ENCODE data around the gene APPBP2.
"Not testable (repeated sequence)": the region's sequence is repeated elsewhere in the genome, so short reads cannot be mapped to it uniquely, and the experiment has no call there.

The APPBP2 gene

DNA sequence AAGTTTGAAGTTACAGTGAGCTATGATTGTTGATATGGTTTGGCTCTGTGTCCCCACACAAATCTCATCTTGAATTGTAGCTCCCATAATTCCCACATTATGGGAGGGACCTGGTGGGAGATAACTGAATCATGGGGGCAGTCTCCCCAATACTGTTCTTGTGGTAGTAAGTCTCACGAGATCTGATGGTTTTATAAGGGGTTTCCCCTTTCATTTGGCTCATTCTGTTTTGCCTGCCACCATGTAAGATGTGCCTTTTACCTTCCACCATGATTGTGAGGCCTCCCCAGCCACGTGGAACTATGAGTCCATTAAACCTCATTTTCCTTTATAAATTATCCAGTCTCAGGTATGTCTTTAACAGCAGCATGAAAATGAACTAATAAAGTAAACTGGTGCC, 35.4 kb downstream of the APPBP2 start:
- DNase-seq = not testable (repeated sequence)

DNA sequence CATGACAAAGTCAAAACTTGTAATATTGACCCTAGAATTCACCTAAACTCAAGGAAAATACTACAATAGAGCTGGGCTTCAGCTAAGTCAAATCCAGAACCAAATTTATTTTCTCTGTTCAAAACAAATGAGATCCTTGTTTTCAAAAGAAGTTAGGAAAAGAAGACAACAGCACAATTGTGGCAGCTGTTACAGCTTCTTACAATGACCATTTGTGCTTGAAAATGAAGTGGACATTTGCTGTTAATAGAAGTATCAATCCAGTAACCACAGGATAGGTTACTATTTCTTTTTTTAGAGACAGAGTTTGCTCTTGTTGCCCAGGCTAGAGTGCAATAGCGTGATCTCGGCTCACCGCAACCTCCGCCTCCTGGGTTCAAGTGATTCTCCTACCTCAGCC, 44.4 kb downstream of the APPBP2 start:
- no peak for DNase-seq

DNA sequence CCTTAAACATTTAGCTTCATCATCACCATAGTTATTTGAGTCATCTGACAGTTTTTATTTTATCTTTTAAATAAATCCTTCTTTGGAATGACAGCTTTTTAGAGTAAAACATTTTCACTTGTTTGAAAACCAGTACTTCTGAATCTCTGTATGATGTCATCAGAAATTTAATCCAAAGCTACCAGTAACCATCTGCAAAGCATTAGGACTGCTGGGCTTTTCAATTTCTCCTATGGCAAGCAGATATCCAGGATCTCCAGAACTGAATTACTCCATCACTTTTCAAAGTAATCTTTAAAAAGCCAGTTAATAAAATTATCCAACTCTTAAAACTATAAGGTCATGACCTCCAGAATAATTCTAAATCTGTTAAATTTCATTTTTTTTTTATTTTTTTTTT, 52.3 kb downstream of the APPBP2 start:
- no peak for DNase-seq

DNA sequence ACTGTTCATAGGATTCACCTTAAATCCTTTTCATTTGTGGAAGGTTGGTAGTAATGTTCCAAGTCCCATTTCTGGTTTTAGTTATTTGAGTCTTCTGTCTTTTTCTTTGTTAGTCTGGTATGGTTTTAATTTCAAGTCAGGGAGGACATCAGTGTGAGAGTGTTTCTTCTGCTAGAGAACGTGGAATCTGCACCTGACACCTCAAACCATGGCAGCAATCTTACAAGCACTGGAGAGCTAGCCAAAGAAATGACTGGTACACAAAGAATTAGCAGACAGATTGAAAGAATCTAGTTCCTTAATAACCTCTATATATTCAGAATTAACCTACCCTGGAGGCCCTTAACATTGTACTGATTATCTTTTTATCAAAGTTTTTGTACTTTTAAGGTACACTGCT, 53.6 kb downstream of the APPBP2 start:
- no peak for DNase-seq

DNA sequence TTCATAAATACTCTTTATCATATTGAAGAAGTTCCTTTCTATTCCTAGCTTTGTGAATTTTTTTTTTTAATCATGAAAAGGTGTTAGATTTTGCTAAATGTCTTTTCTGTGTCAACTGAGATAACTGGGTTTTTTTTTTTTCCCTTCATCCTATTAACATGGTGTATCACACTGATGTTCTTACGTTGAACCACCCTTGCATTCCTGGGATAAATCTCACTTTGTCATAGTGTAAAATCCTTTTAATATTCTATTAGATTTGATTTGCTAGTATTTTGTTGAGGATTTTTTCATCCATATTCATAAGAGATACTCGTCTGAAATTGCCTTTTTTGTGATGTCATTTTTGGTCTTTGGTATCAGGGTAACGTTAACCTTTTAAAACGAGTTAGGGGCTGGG, 54.6 kb downstream of the APPBP2 start:
- DNase-seq = no peak

DNA sequence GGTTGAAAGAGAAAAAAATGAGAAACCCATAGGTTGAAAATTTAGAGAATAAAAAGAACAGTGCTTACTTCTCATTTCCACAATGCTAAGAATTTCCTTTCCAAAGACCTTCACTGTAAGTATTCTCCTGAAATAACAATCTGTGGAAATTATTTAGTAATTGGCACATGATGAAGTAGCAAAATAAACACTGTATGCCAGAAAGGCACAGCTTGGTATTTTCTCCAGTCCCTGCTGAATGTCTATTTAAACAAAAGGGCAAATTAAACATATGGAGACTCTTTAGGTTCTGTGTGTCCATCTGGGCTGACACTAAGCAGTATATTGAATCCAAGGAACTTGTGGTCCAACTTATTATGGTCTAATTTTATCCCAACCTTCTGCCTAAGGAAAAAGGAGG, 57.7 kb downstream of the APPBP2 start:
- no peak for DNase-seq

DNA sequence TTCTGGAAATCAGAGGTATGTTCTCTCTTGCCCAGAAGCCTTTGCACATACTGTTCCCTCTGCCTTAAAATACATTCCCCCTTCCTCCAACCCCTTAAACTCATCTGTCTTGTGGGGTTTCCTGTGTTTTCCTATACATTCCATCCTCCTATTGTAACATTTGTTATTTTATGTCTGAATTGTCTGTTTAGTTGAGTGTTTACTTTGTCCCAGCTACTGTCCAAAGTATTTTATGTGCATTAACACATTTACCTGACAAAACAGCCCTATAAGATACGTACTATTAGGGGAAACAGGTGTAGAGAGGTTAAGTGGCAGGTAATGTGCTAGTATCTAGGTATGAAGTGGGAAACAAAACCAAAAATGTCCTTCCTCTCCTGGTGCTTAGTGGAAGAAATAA, 61.7 kb downstream of the APPBP2 start:
- no peak for DNase-seq

DNA sequence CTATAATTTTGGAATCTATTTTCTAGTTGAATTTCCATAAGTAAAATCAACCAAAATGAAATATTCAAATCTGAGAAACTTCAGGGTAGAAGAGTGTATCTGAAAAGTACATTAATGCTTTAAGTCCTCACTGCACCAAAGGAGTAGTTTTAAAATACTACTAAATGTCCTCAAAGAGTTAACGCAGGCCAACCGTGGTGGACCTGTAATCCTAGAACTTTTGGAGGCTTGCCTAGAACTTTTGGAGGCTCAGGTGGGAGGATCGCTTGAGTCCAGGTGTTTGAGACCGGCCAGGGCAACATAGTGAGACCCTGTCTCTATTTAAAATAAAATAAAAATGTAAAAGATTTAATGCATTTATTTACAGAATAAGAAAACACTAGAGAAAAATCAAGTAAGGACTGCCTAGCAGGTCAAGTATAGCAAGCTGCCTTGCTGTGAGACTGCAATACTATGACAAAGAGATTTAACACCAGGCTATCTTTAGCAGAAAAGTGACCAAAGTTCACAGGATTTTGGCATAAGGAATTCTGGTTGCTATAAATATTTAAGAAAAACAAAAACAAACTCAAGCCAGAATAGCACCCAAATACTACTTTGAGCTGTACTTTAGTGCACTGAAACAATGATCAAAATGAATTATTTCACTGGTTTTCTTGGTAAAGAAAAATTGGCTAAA, 62.7 kb downstream of the APPBP2 start:
- DNase-seq = no peak

DNA sequence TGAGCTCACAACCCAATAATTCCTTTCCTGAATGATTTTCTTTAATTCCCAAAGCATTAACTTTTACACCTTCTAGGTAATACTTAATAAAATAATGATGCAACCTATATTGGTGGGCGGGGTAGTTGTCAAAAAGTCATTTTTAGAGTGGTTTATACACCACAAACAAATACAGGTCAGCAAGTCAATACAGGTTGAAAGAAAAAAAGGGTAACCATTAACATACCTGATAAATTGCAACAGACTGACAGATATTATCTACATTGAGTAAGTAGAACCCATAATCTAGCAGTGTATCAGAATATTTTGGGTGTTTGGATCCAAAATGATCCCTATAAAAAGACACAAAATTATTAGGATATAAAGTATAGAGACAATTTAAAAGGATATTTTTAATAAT, 64.5 kb downstream of the APPBP2 start:
- no peak for DNase-seq

DNA sequence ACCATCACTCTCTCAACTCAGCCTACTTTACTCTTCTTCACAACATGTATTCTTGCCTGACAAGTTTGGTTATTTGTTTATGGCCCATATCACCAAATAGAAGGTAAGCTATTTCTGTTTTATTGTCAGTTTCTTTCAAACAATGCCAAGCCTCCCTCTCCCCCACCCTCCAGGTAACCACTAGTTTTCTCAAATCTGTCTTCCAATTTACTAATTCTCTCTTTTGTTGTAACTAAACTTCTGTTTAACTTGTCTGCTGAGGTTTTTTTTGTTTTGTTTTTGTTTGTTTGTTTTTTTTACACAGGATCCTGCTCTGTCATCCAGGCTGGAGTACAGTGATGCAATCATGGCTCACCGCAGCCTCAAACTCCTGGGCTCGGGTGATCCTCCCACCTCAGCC, 68.9 kb downstream of the APPBP2 start:
- no peak for DNase-seq

DNA sequence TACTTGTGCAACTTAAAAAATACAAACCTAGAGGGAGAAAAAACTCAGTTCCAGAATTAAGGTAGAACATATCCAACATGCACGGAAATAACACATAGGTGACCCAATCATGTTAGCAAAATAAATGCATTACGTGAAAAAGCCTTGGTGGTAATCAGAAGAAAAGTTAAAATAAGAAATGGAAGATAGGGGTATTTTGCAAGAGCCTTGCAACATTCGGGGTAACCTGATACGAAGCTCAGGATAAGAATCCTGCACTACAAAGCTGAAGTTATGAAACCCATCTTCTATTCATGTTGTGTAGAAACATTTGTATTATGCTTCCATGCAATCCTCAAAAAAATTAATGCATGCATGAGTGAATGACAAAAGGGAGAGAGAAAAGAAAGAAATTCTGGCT, 70.7 kb downstream of the APPBP2 start:
- DNase-seq = no peak

DNA sequence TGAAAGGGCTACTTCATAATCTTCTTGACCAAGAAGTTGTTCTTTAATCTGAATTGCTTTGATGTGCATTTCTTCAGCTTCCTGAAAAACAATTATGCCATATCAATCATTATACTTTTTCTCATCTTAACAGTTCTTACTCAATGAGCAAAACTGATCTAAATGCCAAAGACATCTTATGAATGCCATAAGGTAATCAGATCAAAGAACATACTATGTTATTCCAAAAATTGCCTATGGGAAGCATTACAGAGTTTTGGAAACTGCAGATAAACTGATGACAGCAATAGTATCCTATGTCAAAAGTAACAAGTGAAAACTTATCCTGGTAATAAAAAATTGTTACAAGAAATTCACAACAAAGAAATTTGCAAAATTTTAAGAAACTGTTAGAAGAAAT, 74.1 kb downstream of the APPBP2 start:
- DNase-seq = no peak

DNA sequence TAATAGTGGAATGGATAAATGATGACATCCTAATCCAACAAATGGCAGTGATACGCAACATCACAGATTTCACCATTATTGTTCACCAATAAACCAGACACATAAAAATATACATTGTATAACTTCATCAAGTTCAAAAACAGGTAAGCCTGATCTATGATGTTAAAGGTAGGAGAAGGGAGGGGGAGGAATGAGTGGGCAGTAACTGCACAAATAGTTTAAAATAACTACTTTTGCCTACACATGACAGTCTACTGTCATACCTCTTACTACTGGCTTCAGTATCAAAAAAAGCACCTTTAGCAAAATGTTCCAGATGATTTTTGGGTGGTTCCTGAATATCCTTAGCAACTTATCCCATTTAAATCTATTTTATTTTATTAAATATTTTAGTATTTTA, 75.0 kb downstream of the APPBP2 start:
- no peak for DNase-seq

DNA sequence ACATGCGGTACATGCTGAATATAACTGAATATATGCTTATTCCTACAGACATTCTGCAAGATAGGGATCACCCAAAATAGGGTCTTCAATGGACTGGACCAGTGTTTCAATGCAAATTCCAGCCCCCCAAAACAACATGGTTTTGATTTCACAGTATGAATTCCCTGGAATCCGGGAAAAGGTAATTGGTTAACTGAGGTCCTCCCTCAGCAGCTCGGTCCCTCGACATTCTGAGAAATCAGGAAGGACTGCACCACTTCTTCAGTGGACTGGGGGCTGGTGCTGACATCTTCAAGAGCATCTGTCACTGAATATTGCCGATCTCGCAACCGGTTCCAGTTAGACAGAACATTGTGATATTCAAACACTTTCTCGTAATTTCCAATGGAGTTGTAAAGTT, 78.7 kb downstream of the APPBP2 start:
- no peak for DNase-seq

DNA sequence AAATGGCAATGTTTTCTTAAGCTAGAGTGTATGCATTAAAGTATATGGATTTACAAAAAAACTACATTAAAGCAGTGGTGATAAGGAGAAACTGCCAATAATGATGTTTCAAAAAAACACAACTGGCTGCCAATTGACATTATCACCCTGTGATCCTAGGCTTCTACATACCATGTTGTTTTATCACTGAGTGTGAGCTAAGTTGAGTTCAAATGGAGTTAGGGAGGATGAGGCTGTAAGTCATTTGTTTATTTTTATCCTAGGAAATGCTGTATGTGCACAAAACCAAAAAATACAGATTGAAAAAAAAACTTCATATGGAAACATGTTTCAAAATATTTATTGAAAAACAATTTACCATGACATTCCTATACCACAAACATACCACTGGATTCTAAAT, 80.9 kb downstream of the APPBP2 start:
- no peak for DNase-seq

DNA sequence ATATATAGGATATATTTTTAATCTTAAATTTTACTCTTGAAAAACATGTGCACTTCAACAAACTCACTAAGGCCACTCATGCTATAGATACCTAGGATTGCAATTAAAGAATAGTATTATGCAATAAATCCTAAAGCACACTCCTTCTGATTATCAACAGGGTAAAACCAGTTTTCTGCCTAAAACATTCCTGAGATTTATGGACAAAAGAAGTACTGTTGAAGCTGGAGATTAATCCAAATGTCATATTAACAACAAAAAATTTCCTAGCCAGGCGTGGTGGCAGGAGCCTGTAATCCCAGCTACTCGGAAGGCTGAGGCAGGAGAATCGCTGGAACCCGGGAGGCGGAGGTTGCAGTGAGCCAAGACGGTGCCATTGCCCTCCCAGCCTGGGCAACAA, 82.3 kb downstream of the APPBP2 start:
- DNase-seq = no peak

DNA sequence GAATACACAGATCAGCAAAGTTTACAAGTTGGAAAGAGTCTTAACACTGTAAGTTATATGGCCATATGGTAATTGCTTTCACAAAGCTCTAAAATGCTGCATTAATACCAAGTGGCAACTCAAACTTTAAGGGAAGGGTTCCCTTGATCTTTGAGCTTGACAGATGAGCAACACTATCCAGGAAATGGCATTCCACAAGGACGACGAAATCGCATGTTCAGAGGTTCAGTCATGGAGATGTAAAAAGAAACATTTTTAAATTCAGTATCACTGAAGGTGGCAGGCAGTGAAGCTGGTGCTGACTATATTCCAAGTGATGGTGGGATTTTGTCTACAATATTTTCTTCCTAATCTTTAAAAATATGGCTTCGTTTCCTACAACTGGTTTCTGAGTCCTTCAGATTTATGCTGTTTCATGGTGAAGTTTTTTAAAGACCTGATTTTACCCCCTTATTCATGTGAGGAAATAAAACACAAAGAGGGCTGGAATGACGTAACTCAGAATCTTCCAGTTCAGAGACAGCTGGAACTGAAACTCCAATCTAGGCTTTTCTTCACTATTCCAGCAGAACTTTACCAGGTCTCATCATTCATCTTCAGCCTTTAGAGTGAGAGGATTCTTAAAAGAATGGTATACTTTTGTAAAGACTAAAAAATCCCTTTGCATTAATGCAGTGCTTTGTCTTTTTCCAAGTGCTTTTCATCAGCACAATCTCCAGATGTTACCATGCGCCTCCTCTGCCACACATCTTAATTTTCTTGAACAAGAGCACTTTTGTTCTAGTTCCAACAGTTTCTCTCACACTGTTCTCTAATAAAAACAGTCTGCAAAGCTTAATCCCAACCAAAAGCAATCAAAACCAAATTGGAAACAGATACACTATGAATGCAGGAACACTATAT, 83.5 kb downstream of the APPBP2 start:
- DNase-seq = no peak

DNA sequence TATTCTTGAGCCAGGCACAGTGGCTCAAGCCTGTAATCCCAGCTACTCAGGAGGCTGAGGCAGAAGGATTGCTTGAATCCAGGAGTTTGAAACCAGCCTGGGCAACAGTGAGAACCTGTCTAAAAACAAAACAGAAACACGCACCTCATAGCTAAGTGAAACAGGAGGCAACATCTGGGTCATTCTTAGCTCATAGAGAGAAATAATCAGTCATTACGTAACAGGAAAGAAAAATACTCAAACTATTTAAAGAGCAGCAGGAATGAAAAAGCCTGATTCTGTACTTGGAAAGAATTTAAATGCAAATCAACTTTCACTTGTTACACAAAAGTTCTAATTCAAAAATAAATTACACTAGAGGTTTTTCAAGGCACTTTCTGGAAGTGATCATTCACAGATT, 86.5 kb downstream of the APPBP2 start:
- DNase-seq = no peak

DNA sequence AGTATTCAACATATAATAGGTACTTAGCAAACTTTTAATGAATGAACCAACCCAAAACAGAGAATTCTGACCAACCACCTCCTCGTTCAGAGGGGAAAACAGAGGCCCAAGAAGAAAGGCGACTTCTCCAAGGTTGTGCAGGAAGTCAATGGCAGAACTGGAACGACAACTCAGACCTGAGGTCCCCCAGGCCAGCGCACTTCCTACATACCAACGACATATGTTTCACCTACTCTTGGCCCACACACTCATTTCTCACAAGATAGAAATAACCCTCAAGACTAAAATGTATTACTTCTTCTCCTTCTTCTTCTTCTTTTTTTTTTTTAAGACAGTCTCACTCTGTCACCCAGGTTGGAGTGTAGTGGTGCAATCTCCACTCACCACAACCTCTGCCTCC, 89.4 kb downstream of the APPBP2 start:
- DNase-seq = no peak

DNA sequence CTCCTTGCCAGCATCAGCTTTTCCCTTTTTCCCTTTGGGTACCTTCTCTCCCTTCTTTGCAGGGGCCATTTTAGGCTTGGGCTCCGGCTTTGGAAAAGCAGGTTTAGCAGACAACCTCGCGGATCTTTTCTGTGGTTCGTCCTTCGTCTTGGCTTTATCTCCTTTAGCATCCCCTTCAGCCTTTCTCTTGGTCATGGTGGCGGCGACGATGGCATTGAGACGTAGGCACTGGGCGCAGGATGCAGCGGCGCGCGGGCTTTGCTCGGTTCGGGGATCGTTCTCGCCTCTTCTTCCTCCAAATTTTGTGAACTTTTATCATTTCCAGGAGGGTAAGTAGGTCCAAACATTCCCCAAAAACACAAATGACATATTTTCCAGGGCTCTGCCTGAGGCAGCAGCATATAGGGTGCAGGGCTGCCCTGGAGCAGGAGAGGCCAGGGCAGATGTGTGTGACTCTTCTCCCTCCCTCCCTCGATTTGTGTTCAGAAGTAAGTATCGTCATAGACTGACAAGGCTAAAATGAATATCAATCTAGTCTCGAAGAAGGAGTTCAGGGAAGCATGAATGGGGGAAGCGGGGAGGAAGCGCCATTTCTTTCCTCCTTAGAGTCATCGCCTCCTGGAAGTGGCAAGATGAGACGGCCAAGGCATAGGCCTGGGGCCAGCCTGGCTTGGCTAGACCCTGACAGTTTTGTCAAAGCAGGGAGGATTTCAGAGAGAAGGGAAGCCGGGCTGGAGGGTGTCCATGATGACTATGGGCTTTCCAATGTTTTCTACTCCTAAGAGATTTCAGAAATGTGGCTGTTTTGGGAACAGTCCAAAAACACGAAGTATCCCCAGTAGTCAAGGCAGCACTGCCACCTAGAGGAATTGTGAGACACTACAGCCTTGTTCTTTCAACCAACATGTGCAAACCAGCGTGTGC, 90.5 kb downstream of the APPBP2 start:
- DNase-seq = peak; percentile 22

DNA sequence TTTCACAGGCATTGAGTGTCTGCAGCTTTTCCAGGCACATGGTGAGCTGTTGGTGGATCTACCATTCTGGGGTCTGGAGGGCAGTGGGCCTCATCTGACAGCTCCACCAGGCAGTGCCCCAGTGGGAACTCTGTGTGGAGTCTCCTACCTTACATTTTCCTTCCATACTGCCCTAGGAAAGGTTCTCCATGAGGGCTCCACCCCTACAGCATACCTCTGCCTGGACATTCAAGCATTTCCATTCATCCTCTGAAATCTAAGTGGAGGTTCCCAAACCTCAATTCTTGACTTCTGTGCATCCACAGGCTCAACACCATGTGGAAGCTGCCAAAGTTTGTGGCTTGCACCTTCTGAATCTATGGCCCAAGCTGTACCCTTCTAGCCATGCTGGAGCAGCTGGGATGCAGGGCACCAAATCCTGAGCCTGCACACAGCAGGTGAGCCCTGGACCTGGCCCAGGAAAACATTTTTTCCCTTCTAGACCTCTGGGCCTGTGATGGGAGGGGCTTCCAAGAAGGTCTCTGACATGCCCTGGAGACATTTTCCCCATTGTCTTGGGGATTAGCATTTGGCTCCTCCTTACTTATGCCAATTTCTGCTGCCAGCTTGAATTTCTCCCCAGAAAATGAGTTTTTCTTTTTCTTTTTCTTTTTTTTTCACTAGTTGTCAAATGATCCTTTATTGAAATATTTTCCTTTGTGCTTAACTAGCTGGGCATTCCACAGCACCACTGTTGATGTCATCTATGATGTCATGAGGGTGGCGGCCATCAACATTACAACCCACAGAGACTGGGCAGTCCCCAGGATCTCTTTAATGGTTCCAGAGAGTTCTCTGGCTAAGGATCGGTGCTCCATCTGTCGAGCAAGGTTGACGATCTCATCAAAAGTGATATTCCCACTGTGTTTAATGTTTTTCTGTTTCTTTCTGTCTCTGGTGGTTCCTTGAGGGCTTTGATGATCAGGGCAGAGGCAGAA, 92.7 kb downstream of the APPBP2 start:
- DNase-seq = not testable (repeated sequence)

DNA sequence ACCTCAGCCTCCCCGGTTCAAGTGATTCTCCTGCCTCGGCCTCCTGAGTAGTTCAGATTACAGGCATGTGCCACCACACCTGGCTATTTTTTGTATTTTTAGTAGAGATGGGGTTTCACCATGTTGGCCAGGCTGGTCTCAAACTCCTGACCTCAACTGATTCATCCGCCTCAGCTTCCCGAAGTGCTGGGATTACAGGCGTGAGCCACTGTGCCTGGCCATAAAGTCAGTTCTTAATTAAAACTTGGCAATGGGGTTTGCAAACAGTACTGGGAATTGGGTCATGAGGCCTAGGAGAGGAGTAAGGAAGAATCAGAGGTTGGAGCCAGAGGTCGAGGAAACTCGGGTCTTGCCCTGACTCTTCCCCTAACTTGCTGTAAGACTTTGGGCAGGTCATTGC, 95.5 kb downstream of the APPBP2 start:
- DNase-seq = not testable (repeated sequence)
